VCaP (cell line): ENCODE measurements around the gene SORL1.

Experiments
- H3K27ac ChIP-seq: fragments of 450-650 bp; 2 replicates; pipeline ENCODE4 v1.5.1; 2017
- CTCF ChIP-seq: fragments of 450-650 bp; conservative IDR thresholded peaks from 2 replicates; pipeline ENCODE4 v1.5.1; 2017; ENCODE audit warnings: mild to moderate bottlenecking, moderate library complexity

Gene SORL1

GRCh38 chr11:121414141-121414913 lies 37.8 kb upstream of the SORL1 start:
- TF ChIP-seq CTCF, result no peak
- H3K27ac ChIP-seq, result no peak overlapping the region

GRCh38 chr11:121415856-121416255 lies 36.3 kb upstream of the SORL1 start:
- no peak for TF ChIP-seq CTCF
- H3K27ac ChIP-seq, result no peak overlapping the region

- TF ChIP-seq CTCF, result no peak
Observed at GRCh38 chr11:121417055-121417551, 35.0 kb upstream of the SORL1 start.

GRCh38 chr11:121417607-121418006 lies 34.5 kb upstream of the SORL1 start:
- peak overlapping the region; percentile 44 for H3K27ac ChIP-seq
- TF ChIP-seq CTCF, result no peak

More at GRCh38 chr11:121417055-121417551, 35.0 kb upstream of the SORL1 start:
- H3K27ac ChIP-seq, result peak overlapping the region; percentile 44

GRCh38 chr11:121418625-121419114 lies 33.4 kb upstream of the SORL1 start:
- no peak overlapping the region for H3K27ac ChIP-seq
- TF ChIP-seq CTCF, result no peak

- H3K27ac ChIP-seq, result no peak overlapping the region
Observed at GRCh38 chr11:121419836-121420235, 32.3 kb upstream of the SORL1 start.

GRCh38 chr11:121420398-121420797 lies 31.7 kb upstream of the SORL1 start:
- H3K27ac ChIP-seq, result no peak overlapping the region
- TF ChIP-seq CTCF, result no peak

More at GRCh38 chr11:121419836-121420235, 32.3 kb upstream of the SORL1 start:
- TF ChIP-seq CTCF, result no peak
